ENCODE measurements around the gene LAMC3.

The LAMC3 gene

GRCh38 chr9:130980526-130980925, 28.4 kb upstream of the LAMC3 start:
- H3K9me3 ChIP-seq (ENCODE audit: severe bottlenecking): no peaks in the 10 kb centered on the region
- H3K4me3 ChIP-seq (ENCODE audit: low read depth, low read length): no peak overlapping the region
- DNase-seq: no peak
- H3K36me3 ChIP-seq: no peaks in the 10 kb centered on the region
- H3K27ac ChIP-seq: no peak overlapping the region
- no peaks in the 10 kb centered on the region for H3K27me3 ChIP-seq (ENCODE audit: insufficient read depth, low read depth, severe bottlenecking)
- TF ChIP-seq, protein P1, sequence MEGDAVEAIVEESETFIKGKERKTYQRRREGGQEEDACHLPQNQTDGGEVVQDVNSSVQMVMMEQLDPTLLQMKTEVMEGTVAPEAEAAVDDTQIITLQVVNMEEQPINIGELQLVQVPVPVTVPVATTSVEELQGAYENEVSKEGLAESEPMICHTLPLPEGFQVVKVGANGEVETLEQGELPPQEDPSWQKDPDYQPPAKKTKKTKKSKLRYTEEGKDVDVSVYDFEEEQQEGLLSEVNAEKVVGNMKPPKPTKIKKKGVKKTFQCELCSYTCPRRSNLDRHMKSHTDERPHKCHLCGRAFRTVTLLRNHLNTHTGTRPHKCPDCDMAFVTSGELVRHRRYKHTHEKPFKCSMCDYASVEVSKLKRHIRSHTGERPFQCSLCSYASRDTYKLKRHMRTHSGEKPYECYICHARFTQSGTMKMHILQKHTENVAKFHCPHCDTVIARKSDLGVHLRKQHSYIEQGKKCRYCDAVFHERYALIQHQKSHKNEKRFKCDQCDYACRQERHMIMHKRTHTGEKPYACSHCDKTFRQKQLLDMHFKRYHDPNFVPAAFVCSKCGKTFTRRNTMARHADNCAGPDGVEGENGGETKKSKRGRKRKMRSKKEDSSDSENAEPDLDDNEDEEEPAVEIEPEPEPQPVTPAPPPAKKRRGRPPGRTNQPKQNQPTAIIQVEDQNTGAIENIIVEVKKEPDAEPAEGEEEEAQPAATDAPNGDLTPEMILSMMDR (IDR thresholded peaks at IDR 0.05; ENCODE audit: low read depth, low read length): no peak

DNA sequence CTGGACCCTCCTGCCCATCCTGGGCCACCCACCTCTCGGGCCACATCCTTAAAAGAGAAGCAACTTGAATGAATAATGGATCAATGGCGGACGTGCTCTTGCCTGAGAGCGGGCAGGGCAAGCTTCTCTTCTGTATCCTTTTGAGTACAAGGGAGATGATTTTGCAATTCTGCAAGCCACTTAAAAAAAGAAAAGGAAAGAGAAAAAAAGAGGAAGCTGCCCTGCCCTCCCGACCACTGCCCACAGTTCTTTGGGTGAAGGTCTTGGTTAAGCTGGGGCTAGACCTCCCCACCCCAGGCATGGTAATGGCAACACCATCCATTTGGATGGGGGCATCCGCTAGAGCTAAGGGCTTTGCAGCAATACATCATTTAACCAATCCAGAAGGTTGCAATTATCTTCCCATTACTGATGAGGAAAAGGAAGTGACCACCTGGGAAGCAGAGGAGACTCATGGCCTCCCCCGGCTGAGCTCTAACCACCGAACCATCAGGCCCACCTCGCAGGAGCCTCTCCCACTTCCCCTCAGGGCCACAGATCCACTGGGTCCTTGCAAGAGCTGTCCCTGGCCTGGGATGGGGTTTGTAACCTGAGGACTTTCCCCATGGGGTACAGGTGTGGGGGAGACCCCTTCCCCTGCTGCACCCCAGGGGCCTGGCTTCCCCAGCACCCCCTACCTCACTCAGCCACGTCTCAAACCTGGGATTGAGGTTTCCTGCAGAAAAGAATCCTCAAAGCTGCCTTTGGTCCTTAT, 27.8 kb upstream of the LAMC3 start:
- no peak for DNase-seq
- H3K27ac ChIP-seq: no peak overlapping the region
- H3K27me3 ChIP-seq (ENCODE audit: insufficient read depth, low read depth, severe bottlenecking): no peaks in the 10 kb centered on the region
- no peak overlapping the region for H3K4me3 ChIP-seq (ENCODE audit: low read depth, low read length)
- TF ChIP-seq, protein P1 (IDR thresholded peaks at IDR 0.05; ENCODE audit: low read depth, low read length): no peak
- H3K9me3 ChIP-seq (ENCODE audit: severe bottlenecking): no peaks in the 10 kb centered on the region
- H3K36me3 ChIP-seq: no peaks in the 10 kb centered on the region

DNA sequence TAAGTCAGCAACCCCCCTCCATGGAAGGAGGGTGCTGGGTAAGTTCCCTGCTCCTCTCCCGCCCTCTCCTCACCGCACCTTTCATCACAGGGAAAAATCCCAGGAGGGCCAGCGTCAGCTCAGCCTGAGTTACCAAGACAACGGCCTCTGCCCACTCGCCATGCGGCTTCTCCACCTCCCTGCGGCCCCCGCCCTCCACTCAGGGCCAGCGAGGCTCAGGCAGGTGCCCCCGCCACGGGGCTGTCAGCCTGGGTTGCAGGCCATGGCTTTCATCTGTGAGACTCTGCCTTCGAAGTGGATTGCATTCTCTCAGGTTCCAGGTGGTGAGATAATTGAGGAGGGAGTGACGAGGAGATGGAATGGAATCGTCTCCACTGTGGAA, 27.2 kb upstream of the LAMC3 start:
- no peaks in the 10 kb centered on the region for H3K36me3 ChIP-seq
- no peak overlapping the region for H3K27ac ChIP-seq
- no peak for DNase-seq
- TF ChIP-seq, protein P1 (IDR thresholded peaks at IDR 0.05; ENCODE audit: low read depth, low read length): no peak
- no peaks in the 10 kb centered on the region for H3K27me3 ChIP-seq (ENCODE audit: insufficient read depth, low read depth, severe bottlenecking)
- H3K9me3 ChIP-seq (ENCODE audit: severe bottlenecking): no peaks in the 10 kb centered on the region
- no peak overlapping the region for H3K4me3 ChIP-seq (ENCODE audit: low read depth, low read length)

GRCh38 chr9:130982636-130983358, 26.2 kb upstream of the LAMC3 start:
- H3K27ac ChIP-seq: no peak overlapping the region
- H3K27me3 ChIP-seq (ENCODE audit: insufficient read depth, low read depth, severe bottlenecking): no peaks in the 10 kb centered on the region
- no peaks in the 10 kb centered on the region for H3K9me3 ChIP-seq (ENCODE audit: severe bottlenecking)
- no peak overlapping the region for H3K4me3 ChIP-seq (ENCODE audit: low read depth, low read length)
- H3K36me3 ChIP-seq: no peaks in the 10 kb centered on the region
- TF ChIP-seq, protein P1 (IDR thresholded peaks at IDR 0.05; ENCODE audit: low read depth, low read length): no peak
- DNase-seq: no peak

DNA sequence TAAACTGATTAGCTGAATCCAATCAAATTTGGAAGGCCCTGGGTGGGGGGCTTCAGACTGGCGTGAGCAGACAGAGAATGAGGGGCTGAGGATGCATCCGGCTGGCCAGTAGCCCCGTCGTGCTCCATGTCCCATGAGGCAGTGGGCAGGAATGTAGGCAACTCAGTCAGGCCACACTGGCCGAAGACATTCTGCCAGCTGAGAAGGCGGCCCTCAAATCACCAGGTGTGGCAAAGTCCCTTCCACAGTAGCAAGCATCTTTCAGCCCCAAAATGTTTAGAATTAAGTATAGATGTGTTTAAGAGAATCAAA, 25.7 kb upstream of the LAMC3 start:
- no peak for DNase-seq
- Histone ChIP-seq H3K36me3 (no peaks in the 10 kb centered on the region), H3K4me3 (ENCODE audit: low read depth, low read length) (no peak overlapping the region), H3K9me3 (ENCODE audit: severe bottlenecking) (no peaks in the 10 kb centered on the region), H3K27ac (no peak overlapping the region), H3K27me3 (ENCODE audit: insufficient read depth, low read depth, severe bottlenecking) (no peaks in the 10 kb centered on the region)
- TF ChIP-seq, protein P1 (IDR thresholded peaks at IDR 0.05; ENCODE audit: low read depth, low read length): no peak

Measured in WERI-Rb-1 (cell line).